ENCODE data around the gene SENP1.

- no peak for TF ChIP-seq CTCF (IDR thresholded peaks at IDR 0.05)
- TF ChIP-seq POLR2A (IDR thresholded peaks at IDR 0.05) = no peak
These were observed 66.7 kb downstream of the SENP1 start for GRCh38 chr12:48039151-48039550.

Data from ovary (tissue), 3 donors.